Measurements from ENCODE around the gene SH3D19. TPM values are rescaled to one million over a fixed set of nuclear protein-coding genes. Genes with fewer than 3 reads are reported as not detected.

SH3D19 gene
- total RNA-seq, 1 donor = 46.6 TPM

GRCh38 chr4:151226004-151226932 lies 99.1 kb downstream of the SH3D19 start:
- no peak for TF ChIP-seq CTCF (IDR thresholded peaks at IDR 0.05; ENCODE audit: insufficient read depth, low read depth, low read length)
- peak overlapping the region; percentile 62 for H3K4me3 ChIP-seq (ENCODE audit: low read depth, low read length)
- DNase-seq (ENCODE audit: low read depth) = peak; percentile 69

- no peak for TF ChIP-seq CTCF (IDR thresholded peaks at IDR 0.05; ENCODE audit: insufficient read depth, low read depth, low read length)
- no peak overlapping the region for H3K4me3 ChIP-seq (ENCODE audit: low read depth, low read length)
- DNase-seq (ENCODE audit: low read depth) = no peak
Measured at GRCh38 chr4:151223465-151223864, 101.9 kb downstream of the SH3D19 start.

- DNase-seq (ENCODE audit: low read depth) = no peak
- TF ChIP-seq CTCF (IDR thresholded peaks at IDR 0.05; ENCODE audit: insufficient read depth, low read depth, low read length) = no peak
- no peak overlapping the region for H3K4me3 ChIP-seq (ENCODE audit: low read depth, low read length)
Measured at GRCh38 chr4:151219948-151220347, 105.5 kb downstream of the SH3D19 start.

- TF ChIP-seq CTCF (IDR thresholded peaks at IDR 0.05; ENCODE audit: insufficient read depth, low read depth, low read length) = no peak
- no peak overlapping the region for H3K4me3 ChIP-seq (ENCODE audit: low read depth, low read length)
- DNase-seq (ENCODE audit: low read depth) = no peak
Measured at GRCh38 chr4:151219091-151219490, 106.3 kb downstream of the SH3D19 start.

GRCh38 chr4:151218343-151218742 lies 107.1 kb downstream of the SH3D19 start:
- DNase-seq (ENCODE audit: low read depth) = peak; percentile 41
- no peak overlapping the region for H3K4me3 ChIP-seq (ENCODE audit: low read depth, low read length)
- TF ChIP-seq CTCF (IDR thresholded peaks at IDR 0.05; ENCODE audit: insufficient read depth, low read depth, low read length) = no peak

- TF ChIP-seq CTCF (IDR thresholded peaks at IDR 0.05; ENCODE audit: insufficient read depth, low read depth, low read length) = no peak
- H3K4me3 ChIP-seq (ENCODE audit: low read depth, low read length) = no peak overlapping the region
- DNase-seq (ENCODE audit: low read depth) = no peak
Measured at GRCh38 chr4:151217326-151217725, 108.1 kb downstream of the SH3D19 start.

Measured in fibroblast of villous mesenchyme (primary cell).